H1 (cell line): ENCODE data around the gene INO80C. TPM values are rescaled to one million over a fixed set of nuclear protein-coding genes. Genes with fewer than 3 reads are reported as not detected.
A peak's percentile ranks its signal among the peaks of the same experiment; 100 is the strongest.

Source experiments
- ASH2L ChIP-seq: fragments of 200-600, 300-600 bp; sonication (generic); IDR thresholded peaks from one replicate; pipeline ENCODE4 v1.7.1; 2017; ENCODE audit warnings: low read length
- ATF3 ChIP-seq: IDR thresholded peaks from 2 replicates; pipeline ENCODE4 v1.6.1; 2011; ENCODE audit warnings: low read depth, mild to moderate bottlenecking, low read length; ENCODE audit not compliant: insufficient read depth
- CBX5 ChIP-seq: fragments of 300-800, 300-1000 bp; sonication (generic); IDR thresholded peaks from 2 replicates; pipeline ENCODE4 v1.7.1; 2016; ENCODE audit warnings: antibody characterized with exemption, low read length, low read depth
- CHD7 ChIP-seq: fragments of 300-600 bp; sonication (generic); IDR thresholded peaks from 2 replicates; pipeline ENCODE4 v1.7.1; 2012; ENCODE audit warnings: low read length, moderate library complexity, mild to moderate bottlenecking, inconsistent platforms; ENCODE audit not compliant: insufficient replicate concordance
- GABPA ChIP-seq: IDR thresholded peaks from 2 replicates; pipeline ENCODE4 v1.6.1; 2011; ENCODE audit warnings: mild to moderate bottlenecking, low read length, moderate library complexity, borderline replicate concordance; ENCODE audit not compliant: insufficient read depth
- JUN ChIP-seq: IDR thresholded peaks from 2 replicates; pipeline ENCODE4 v1.6.1; 2011; ENCODE audit warnings: low read depth, mild to moderate bottlenecking, improper control_type of control experiment, low read length
- JUND ChIP-seq: IDR thresholded peaks from 2 replicates; pipeline ENCODE4 v1.6.1; 2011; ENCODE audit warnings: mild to moderate bottlenecking, improper control_type of control experiment, low read length
- PHF8 ChIP-seq: fragments of 200-600 bp; sonication (generic); conservative IDR thresholded peaks from 2 replicates; pipeline ENCODE4 v1.7.1; 2012; ENCODE audit warnings: low read depth, mild to moderate bottlenecking, inconsistent platforms, low read length, moderate library complexity
- TAF7 ChIP-seq: optimal IDR thresholded peaks from 2 replicates; pipeline ENCODE3; 2011; ENCODE audit warnings: low read depth, mild to moderate bottlenecking, inconsistent platforms, low read length, moderate library complexity, borderline replicate concordance
- polyA plus RNA-seq, 7 experiments: library from polyadenylated mRNA; depleted of rRNA in 3 of 7; stranded (reverse) in 5 of 7; unstranded in 2 of 7; fragments of >200 nt in 5 of 7; fragments of 200-250 nt in 2 of 7; gene quantifications; 1 replicate in 5 of 7; 2 replicates in 1 of 7; 4 replicates in 1 of 7; pipeline versions ENCODE4 v1.2.1 to v1.2.3, GENCODE V29; 2011 to 2013; ENCODE audit warnings: missing spikeins in 2 of 7, mixed read lengths in 2 of 7
- total RNA-seq: library from RNA; stranded (reverse); fragmentation: NEBNext Ultra II Directional; extraction: Animal tissue kit (Norgen Biotek cat#: 25700); gene quantifications from 2 replicates; pipeline ENCODE4 v1.2.1, GENCODE V29; 2021

Gene INO80C
- total and polyA plus RNA-seq, 2 of the 8 experiments (the other 6 are each of a cell fraction or from before 2014, with no cell fraction given) = 30.1 to 48.9 TPM

- TF ChIP-seq CHD7 (peak; percentile 50), CBX5 (no peak), JUND (no peak), PHF8 (peak; percentile 99), GABPA (peak; percentile 66; the same call in 1 of the 2 replicates), JUN (peak; percentile 54; the same call in 1 of the 2 replicates), ASH2L (peak; percentile 97), ATF3 (no peak), TAF7 (no peak)
Measured at GRCh38 chr18:35497370-35498197, at the start of gene INO80C (continued).
